Measurements from ENCODE around the gene RBM42.

GRCh38 chr19:35642312-35642711 lies 13.5 kb downstream of the RBM42 start:
- TF ChIP-seq ZNF124 (CRISPR knock-in tag; IDR thresholded peaks at IDR 0.05) (no peak), BRD4 (IDR thresholded peaks at IDR 0.05) (no peak), GABPB1 (CRISPR knock-in tag; IDR thresholded peaks at IDR 0.05) (no peak), CBFB (CRISPR knock-in tag; IDR thresholded peaks at IDR 0.05) (no peak), ZNF561 (CRISPR knock-in tag; conservative IDR thresholded peaks at IDR 0.05) (no peak), YY1 (IDR thresholded peaks at IDR 0.05; ENCODE audit: borderline replicate concordance in 1 of 3, control insufficient read depth in 1 of 3, extremely low read depth in 1 of 3, insufficient read depth in 3 of 3, insufficient read length in 1 of 3, insufficient replicate concordance in 2 of 3, low read depth in 1 of 3, low read length in 2 of 3) (no peak), NCOR1 (IDR thresholded peaks at IDR 0.05) (no peak), SRSF7 (optimal IDR thresholded peaks at IDR 0.05; ENCODE audit: low read depth, low read length) (no peak), MYNN (IDR thresholded peaks at IDR 0.05) (no peak), MYNN (CRISPR knock-in tag; IDR thresholded peaks at IDR 0.05) (no peak), MLX (CRISPR knock-in tag; conservative IDR thresholded peaks at IDR 0.05) (no peak)

Measured in K562 (cell line).